ENCODE data around the gene UQCRFS1.

Gene UQCRFS1

DNA sequence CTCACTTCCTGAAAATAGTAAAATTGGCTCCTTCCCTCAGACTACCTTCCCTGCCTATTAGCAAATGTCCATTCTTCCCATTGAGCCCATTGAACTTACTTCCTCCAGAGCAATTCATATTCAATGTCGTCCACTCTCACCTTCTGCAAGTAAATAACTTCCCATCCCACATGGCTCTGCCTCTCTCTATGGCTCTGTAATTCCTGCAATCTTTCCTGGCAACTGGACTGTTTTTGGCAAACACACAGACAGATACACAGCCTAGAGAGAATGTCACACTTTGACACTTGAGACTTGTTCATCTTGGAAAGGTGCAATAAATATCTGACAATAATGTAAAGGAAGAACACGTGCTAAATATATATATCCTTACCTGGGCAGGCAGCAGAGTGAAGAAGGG lies 18.3 kb downstream of the UQCRFS1 start:
- DNase-seq (ENCODE audit: low read depth in 1 of 2, low spot score in 1 of 2): no peak
- TF ChIP-seq, protein P1, sequence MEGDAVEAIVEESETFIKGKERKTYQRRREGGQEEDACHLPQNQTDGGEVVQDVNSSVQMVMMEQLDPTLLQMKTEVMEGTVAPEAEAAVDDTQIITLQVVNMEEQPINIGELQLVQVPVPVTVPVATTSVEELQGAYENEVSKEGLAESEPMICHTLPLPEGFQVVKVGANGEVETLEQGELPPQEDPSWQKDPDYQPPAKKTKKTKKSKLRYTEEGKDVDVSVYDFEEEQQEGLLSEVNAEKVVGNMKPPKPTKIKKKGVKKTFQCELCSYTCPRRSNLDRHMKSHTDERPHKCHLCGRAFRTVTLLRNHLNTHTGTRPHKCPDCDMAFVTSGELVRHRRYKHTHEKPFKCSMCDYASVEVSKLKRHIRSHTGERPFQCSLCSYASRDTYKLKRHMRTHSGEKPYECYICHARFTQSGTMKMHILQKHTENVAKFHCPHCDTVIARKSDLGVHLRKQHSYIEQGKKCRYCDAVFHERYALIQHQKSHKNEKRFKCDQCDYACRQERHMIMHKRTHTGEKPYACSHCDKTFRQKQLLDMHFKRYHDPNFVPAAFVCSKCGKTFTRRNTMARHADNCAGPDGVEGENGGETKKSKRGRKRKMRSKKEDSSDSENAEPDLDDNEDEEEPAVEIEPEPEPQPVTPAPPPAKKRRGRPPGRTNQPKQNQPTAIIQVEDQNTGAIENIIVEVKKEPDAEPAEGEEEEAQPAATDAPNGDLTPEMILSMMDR (IDR thresholded peaks at IDR 0.05; ENCODE audit: insufficient read depth, low read length): no peak
- no peak for TF ChIP-seq SPI1 (IDR thresholded peaks at IDR 0.05; ENCODE audit: borderline replicate concordance, low read depth)
- no peak for TF ChIP-seq POLR2AphosphoS5 (IDR thresholded peaks at IDR 0.05; ENCODE audit: low read depth)
- Histone ChIP-seq H3K27ac (replicated peaks) (no peak overlapping the region), H3K4me3 (replicated peaks; ENCODE audit: insufficient read depth, low read length) (no peak overlapping the region), H3K27me3 (ENCODE audit: insufficient read depth, poor library complexity, severe bottlenecking) (no peaks in the 10 kb centered on the region)

DNA sequence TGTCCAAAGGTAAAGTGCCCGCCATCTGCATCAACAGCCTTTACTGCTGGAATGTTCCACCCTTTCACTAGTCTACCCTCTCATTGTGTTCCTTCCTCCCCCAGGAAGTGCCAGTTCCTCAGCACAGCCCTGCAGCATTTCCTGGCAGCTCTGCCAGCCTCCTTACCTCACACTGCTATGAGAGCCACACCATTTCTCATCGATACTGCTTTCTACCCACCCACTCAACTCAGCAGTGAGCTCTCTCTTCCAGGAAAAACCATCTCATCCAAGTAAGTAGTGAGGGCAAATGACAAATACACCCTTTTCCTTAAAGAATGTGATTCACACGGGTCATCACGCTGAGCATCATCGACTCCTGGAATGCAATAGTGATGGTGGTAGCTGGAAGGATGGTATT lies 19.8 kb downstream of the UQCRFS1 start:
- no peak overlapping the region for H3K4me3 ChIP-seq (replicated peaks; ENCODE audit: insufficient read depth, low read length)
- no peaks in the 10 kb centered on the region for H3K27me3 ChIP-seq (ENCODE audit: insufficient read depth, poor library complexity, severe bottlenecking)
- peak in 1 of 2 experiments; percentile 7 for DNase-seq (ENCODE audit: low read depth in 1 of 2, low spot score in 1 of 2)
- TF ChIP-seq POLR2AphosphoS5 (IDR thresholded peaks at IDR 0.05; ENCODE audit: low read depth) (no peak), GABPA (IDR thresholded peaks at IDR 0.05; ENCODE audit: low read depth) (no peak), SPI1 (IDR thresholded peaks at IDR 0.05; ENCODE audit: borderline replicate concordance, low read depth) (peak; percentile 20; the same call in 1 of the 2 replicates)
- TF ChIP-seq, protein P2, sequence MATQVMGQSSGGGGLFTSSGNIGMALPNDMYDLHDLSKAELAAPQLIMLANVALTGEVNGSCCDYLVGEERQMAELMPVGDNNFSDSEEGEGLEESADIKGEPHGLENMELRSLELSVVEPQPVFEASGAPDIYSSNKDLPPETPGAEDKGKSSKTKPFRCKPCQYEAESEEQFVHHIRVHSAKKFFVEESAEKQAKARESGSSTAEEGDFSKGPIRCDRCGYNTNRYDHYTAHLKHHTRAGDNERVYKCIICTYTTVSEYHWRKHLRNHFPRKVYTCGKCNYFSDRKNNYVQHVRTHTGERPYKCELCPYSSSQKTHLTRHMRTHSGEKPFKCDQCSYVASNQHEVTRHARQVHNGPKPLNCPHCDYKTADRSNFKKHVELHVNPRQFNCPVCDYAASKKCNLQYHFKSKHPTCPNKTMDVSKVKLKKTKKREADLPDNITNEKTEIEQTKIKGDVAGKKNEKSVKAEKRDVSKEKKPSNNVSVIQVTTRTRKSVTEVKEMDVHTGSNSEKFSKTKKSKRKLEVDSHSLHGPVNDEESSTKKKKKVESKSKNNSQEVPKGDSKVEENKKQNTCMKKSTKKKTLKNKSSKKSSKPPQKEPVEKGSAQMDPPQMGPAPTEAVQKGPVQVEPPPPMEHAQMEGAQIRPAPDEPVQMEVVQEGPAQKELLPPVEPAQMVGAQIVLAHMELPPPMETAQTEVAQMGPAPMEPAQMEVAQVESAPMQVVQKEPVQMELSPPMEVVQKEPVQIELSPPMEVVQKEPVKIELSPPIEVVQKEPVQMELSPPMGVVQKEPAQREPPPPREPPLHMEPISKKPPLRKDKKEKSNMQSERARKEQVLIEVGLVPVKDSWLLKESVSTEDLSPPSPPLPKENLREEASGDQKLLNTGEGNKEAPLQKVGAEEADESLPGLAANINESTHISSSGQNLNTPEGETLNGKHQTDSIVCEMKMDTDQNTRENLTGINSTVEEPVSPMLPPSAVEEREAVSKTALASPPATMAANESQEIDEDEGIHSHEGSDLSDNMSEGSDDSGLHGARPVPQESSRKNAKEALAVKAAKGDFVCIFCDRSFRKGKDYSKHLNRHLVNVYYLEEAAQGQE (IDR thresholded peaks at IDR 0.05; ENCODE audit: insufficient replicate concordance, low read depth): no peak
- no peak overlapping the region for H3K27ac ChIP-seq (replicated peaks)

DNA sequence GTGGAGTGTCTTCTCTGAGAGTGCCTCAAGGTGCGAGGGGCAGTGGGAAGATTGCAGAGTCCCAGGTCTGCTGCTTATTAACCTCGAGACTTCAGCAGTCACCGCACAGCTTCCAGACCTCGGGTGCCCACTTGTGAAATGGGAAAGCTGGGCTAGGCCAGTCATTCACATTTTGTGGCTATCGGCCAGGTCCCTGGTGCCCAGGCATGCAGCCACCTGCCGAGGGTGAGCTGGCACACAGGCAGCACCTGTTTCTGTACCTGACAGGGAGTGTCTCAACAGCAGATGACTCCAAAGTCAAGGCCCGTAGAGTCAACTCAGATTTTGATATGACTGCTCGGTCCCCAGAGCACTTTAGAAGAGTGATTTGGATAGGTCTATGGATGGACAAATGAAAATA lies 21.9 kb downstream of the UQCRFS1 start:
- TF ChIP-seq, protein P1 (IDR thresholded peaks at IDR 0.05; ENCODE audit: insufficient read depth, low read length): no peak
- TF ChIP-seq, protein P2 (IDR thresholded peaks at IDR 0.05; ENCODE audit: insufficient replicate concordance, low read depth): no peak
- TF ChIP-seq POLR2AphosphoS5 (IDR thresholded peaks at IDR 0.05; ENCODE audit: low read depth) (no peak), GABPA (IDR thresholded peaks at IDR 0.05; ENCODE audit: low read depth) (no peak), SPI1 (IDR thresholded peaks at IDR 0.05; ENCODE audit: borderline replicate concordance, low read depth) (no peak)
- Histone ChIP-seq H3K27me3 (ENCODE audit: insufficient read depth, poor library complexity, severe bottlenecking) (no peaks in the 10 kb centered on the region), H3K27ac (replicated peaks) (no peak overlapping the region), H3K4me3 (replicated peaks; ENCODE audit: insufficient read depth, low read length) (no peak overlapping the region)
- no peak for DNase-seq (ENCODE audit: low read depth in 1 of 2, low spot score in 1 of 2)

DNA sequence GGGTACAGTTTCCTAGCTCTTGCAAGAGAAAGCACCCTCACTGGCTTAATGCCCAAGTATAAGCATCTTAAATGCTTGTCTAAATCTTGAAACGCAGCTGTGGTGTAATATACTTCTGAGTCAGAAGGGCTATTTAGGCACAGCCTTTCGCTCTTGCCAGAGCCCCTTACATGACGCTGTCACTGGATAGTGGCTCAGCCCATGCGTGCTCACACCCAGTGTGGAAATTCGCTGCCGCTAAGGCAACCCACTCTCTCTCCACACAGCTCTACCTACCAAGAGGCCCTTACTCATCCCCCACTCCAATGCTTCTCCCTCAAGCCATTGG lies 24.0 kb downstream of the UQCRFS1 start:
- TF ChIP-seq, protein P2 (IDR thresholded peaks at IDR 0.05; ENCODE audit: insufficient replicate concordance, low read depth): no peak
- TF ChIP-seq GABPA (IDR thresholded peaks at IDR 0.05; ENCODE audit: low read depth): no peak
- no peak for TF ChIP-seq SPI1 (IDR thresholded peaks at IDR 0.05; ENCODE audit: borderline replicate concordance, low read depth)
- TF ChIP-seq, protein P1 (IDR thresholded peaks at IDR 0.05; ENCODE audit: insufficient read depth, low read length): no peak
- TF ChIP-seq POLR2AphosphoS5 (IDR thresholded peaks at IDR 0.05; ENCODE audit: low read depth): no peak
- Histone ChIP-seq H3K27me3 (ENCODE audit: insufficient read depth, poor library complexity, severe bottlenecking) (no peaks in the 10 kb centered on the region), H3K4me3 (replicated peaks; ENCODE audit: insufficient read depth, low read length) (no peak overlapping the region), H3K27ac (replicated peaks) (no peak overlapping the region)
- DNase-seq (ENCODE audit: low read depth in 1 of 2, low spot score in 1 of 2): no peak

All from HL-60 (cell line).